Measurements from ENCODE around the gene ATP1B1. TPM values are rescaled to one million over a fixed set of nuclear protein-coding genes. Genes with fewer than 3 reads are reported as not detected.
"Not testable (repeated sequence)": the region's sequence is repeated elsewhere in the genome, so short reads cannot be mapped to it uniquely, and the experiment has no call there.

ATP1B1 gene
- total RNA-seq, 1 donor from 2014 or later: 385 TPM

GRCh38 chr1:169122976-169123375, 16.5 kb downstream of the ATP1B1 start:
- Histone ChIP-seq H3K36me3 (peaks cover 38% of the 10 kb centered on the region), H3K4me1 (peaks cover 77% of the 10 kb centered on the region), H3K9me3 (replicated peaks) (no peaks in the 10 kb centered on the region), H3K27ac (replicated peaks) (no peak overlapping the region), H3K4me3 (no peak overlapping the region), H3K27me3 (ENCODE audit: low read depth) (no peaks in the 10 kb centered on the region)
- DNase-seq: no peak
- intact Hi-C loops (cut with micrococcal nuclease): loop anchor here (10.0 kb wide), 1 partner anchor 518 kb away; no protein-coding TSS in a partner anchor
- no peak for TF ChIP-seq CTCF (IDR thresholded peaks at IDR 0.05; ENCODE audit: borderline replicate concordance)

GRCh38 chr1:169124459-169124858, 18.0 kb downstream of the ATP1B1 start:
- intact Hi-C loops (cut with micrococcal nuclease): loop anchor here (10.0 kb wide), 1 partner anchor 520 kb away; no protein-coding TSS in a partner anchor
- no peak for TF ChIP-seq CTCF (IDR thresholded peaks at IDR 0.05; ENCODE audit: borderline replicate concordance)
- no peak for DNase-seq

GRCh38 chr1:169125597-169125996, 19.1 kb downstream of the ATP1B1 start:
- Histone ChIP-seq H3K36me3 (peaks cover 51% of the 10 kb centered on the region), H3K4me1 (peaks cover 77% of the 10 kb centered on the region)
- H3K4me3 ChIP-seq; DNase-seq; H3K27me3 ChIP-seq (ENCODE audit: low read depth); H3K9me3 ChIP-seq (replicated peaks); H3K27ac ChIP-seq (replicated peaks): not testable (repeated sequence)
- intact Hi-C loops (cut with micrococcal nuclease): loop anchor here (10.0 kb wide), 1 partner anchor 521 kb away; no protein-coding TSS in a partner anchor

More at GRCh38 chr1:169124459-169124858, 18.0 kb downstream of the ATP1B1 start:
- Histone ChIP-seq H3K9me3 (replicated peaks) (no peaks in the 10 kb centered on the region), H3K27ac (replicated peaks) (no peak overlapping the region), H3K4me1 (peaks cover 77% of the 10 kb centered on the region), H3K27me3 (ENCODE audit: low read depth) (no peaks in the 10 kb centered on the region), H3K36me3 (peaks cover 41% of the 10 kb centered on the region), H3K4me3 (no peak overlapping the region)

DNA sequence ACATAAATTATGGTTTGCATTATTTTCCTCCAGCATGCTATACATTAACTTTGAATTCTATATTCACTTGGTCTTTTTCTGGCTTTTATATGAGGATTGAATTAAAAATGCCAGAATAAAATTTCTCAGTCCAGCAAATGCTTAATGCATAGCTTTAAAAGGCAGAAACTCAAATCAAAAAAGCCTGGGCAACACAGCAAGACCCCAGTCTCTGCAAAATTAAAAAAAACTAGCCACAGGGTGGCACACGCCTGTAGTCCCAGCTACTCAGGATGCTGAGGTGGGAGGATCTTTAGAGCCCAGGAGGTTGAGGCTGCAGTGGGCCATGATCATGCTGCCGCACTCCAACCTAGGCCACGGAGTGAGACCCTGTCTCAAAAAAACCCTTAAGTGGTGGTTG, 19.8 kb downstream of the ATP1B1 start:
- Histone ChIP-seq H3K4me1 (peaks cover 78% of the 10 kb centered on the region), H3K27me3 (ENCODE audit: low read depth) (no peaks in the 10 kb centered on the region), H3K36me3 (peaks cover 58% of the 10 kb centered on the region), H3K4me3 (no peak overlapping the region), H3K27ac (replicated peaks) (no peak overlapping the region), H3K9me3 (replicated peaks) (no peaks in the 10 kb centered on the region)
- no peak for TF ChIP-seq CTCF (IDR thresholded peaks at IDR 0.05; ENCODE audit: borderline replicate concordance)
- no peak for DNase-seq
- intact Hi-C loops (cut with micrococcal nuclease): loop anchor here (10.0 kb wide), 1 partner anchor 522 kb away; no protein-coding TSS in a partner anchor

DNA sequence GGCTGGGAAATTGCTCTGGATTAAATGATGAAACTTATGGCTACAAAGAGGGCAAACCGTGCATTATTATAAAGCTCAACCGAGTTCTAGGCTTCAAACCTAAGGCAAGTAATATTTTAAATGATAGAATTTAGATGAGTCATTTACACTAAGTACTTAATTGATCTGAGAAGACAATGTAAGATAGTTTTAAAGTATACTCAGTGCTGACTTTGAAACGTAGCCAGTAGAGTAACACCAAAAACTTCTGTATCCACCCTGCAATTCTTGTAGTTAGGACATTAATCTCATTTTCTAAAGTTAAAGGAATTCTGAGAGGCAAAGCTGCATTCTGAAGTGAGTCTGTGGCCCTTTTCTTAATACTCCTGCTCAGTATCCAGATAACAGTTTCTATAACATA, 20.8 kb downstream of the ATP1B1 start:
- intact Hi-C loops (cut with micrococcal nuclease): loop anchor here (10.0 kb wide), 1 partner anchor 523 kb away; no protein-coding TSS in a partner anchor
- no peaks in the 10 kb centered on the region for H3K9me3 ChIP-seq (replicated peaks)
- no peak for TF ChIP-seq CTCF (IDR thresholded peaks at IDR 0.05; ENCODE audit: borderline replicate concordance)
- H3K27ac ChIP-seq (replicated peaks): no peak overlapping the region
- no peak overlapping the region for H3K4me3 ChIP-seq
- H3K4me1 ChIP-seq: peaks cover 72% of the 10 kb centered on the region
- no peak for DNase-seq
- H3K27me3 ChIP-seq (ENCODE audit: low read depth): no peaks in the 10 kb centered on the region
- H3K36me3 ChIP-seq: peaks cover 68% of the 10 kb centered on the region

GRCh38 chr1:169128562-169128961, 22.1 kb downstream of the ATP1B1 start:
- Histone ChIP-seq H3K27ac (replicated peaks) (no peak overlapping the region), H3K9me3 (replicated peaks) (no peaks in the 10 kb centered on the region), H3K4me1 (peaks cover 67% of the 10 kb centered on the region), H3K4me3 (no peak overlapping the region), H3K36me3 (peaks cover 74% of the 10 kb centered on the region), H3K27me3 (ENCODE audit: low read depth) (no peaks in the 10 kb centered on the region)
- no peak for TF ChIP-seq CTCF (IDR thresholded peaks at IDR 0.05; ENCODE audit: borderline replicate concordance)
- intact Hi-C loops (cut with micrococcal nuclease): loop anchor here (10.0 kb wide), 1 partner anchor 524 kb away; no protein-coding TSS in a partner anchor
- DNase-seq: no peak

Data from left ventricle myocardium inferior (tissue), 1 donor.